Fibroblast of lung (primary cell): ENCODE measurements around the gene KLHL7.

Experiments
- CTCF ChIP-seq, 2 donors: IDR thresholded peaks in 1 of 2; conservative IDR thresholded peaks in 1 of 2; 1 replicate in 1 of 2; 2 replicates in 1 of 2; pipeline ENCODE4 v1.5.1; 2011 to 2012; ENCODE audit warnings: low read length in 2 of 2, control low read depth in 1 of 2, inconsistent platforms in 1 of 2, low read depth in 1 of 2, mild to moderate bottlenecking in 1 of 2
- EZH2 ChIP-seq: IDR thresholded peaks from 2 replicates; pipeline ENCODE4 v1.5.1; 2012; ENCODE audit warnings: low read length, control low read depth, mild to moderate bottlenecking; ENCODE audit errors: missing control alignments

- TF ChIP-seq CTCF (conservative IDR thresholded peaks at IDR 0.05 in 1 of 2, IDR thresholded peaks at IDR 0.05 in 1 of 2; ENCODE audit: low read depth in 1 of 2, low read length in 2 of 2) = no peak
- no peak for TF ChIP-seq EZH2
Observed at GRCh38 chr7:23115991-23116390, 10.4 kb downstream of the KLHL7 start.
